Lower leg skin (tissue), 4 donors: ENCODE results near the gene BANP. TPM values are rescaled to one million over a fixed set of nuclear protein-coding genes. Genes with fewer than 3 reads are reported as not detected.

Experiments used
- DNase-seq, 2 donors: peaks; one replicate each; pipeline ENCODE4 v3.0.0-alpha.2; 2019; ENCODE audit warnings: low spot score in 2 of 2
- H3K4me3 ChIP-seq: fragments of 200-600 bp; sonication (generic); 2 replicates; pipeline ENCODE4 v1.5.1; 2017; ENCODE audit warnings: mild to moderate bottlenecking, low read depth; ENCODE audit not compliant: poor library complexity, severe bottlenecking
- CTCF ChIP-seq, 3 donors: fragments of 450-650 bp; IDR thresholded peaks; one replicate each; pipeline ENCODE4 v1.5.1; 2016; ENCODE audit warnings: antibody characterized with exemption in 3 of 3, mild to moderate bottlenecking in 3 of 3, moderate library complexity in 2 of 3
- POLR2A ChIP-seq, 2 donors: fragments of 450-650 bp; IDR thresholded peaks; one replicate each; pipeline ENCODE4 v1.6.1; 2016 to 2017; ENCODE audit warnings: antibody characterized with exemption in 2 of 2, mild to moderate bottlenecking in 1 of 2, moderate library complexity in 1 of 2
- WGBS, 2 donors: methylation state at CpG; one replicate each; pipeline ENCODE4 v1.1.5; 2018; 5-methylcytosine and 5-hydroxymethylcytosine counted together
- intact Hi-C: fragments of 100-400 bp; cut with DNase I; formaldehyde crosslinking; loops from one replicate; pipeline ENCODE4 v1.15.0; 2023; ENCODE audit warnings: low total_unique reads
- total RNA-seq, 4 donors: library from RNA; depleted of rRNA; stranded (reverse); fragments of >200 nt; gene quantifications; one replicate each; pipeline ENCODE4 v1.1.0, GENCODE V29; 2016

The BANP gene
- total RNA-seq, 4 donors from 2014 or later: 21.6 to 28.7 (median 24.5) TPM

GRCh38 chr16:88070341-88070740 is 119.1 kb downstream of the BANP start:
- intact Hi-C loops: no loop called here
- WGBS, 2 donors: 80 to 82% methylated on average over 12 of the region's 12 CpGs
- DNase-seq: no peak
- TF ChIP-seq POLR2A (IDR thresholded peaks at IDR 0.05): no peak
- no peak for TF ChIP-seq CTCF (IDR thresholded peaks at IDR 0.05)
- no peak overlapping the region for H3K4me3 ChIP-seq

- 95 to 98% methylated on average over 15 to 22 of the region's 23 CpGs for WGBS, 2 donors
- intact Hi-C loops: no loop called here
- H3K4me3 ChIP-seq: no peak overlapping the region
- TF ChIP-seq CTCF (IDR thresholded peaks at IDR 0.05) (no peak), POLR2A (IDR thresholded peaks at IDR 0.05) (no peak)
- DNase-seq: no peak
Observed at GRCh38 chr16:88070989-88071625, 119.9 kb downstream of the BANP start.

- intact Hi-C loops: no loop called here
- WGBS, 2 donors: 94% methylated on average over 16 to 30 of the region's 33 CpGs
- DNase-seq: no peak
- H3K4me3 ChIP-seq: no peak overlapping the region
- TF ChIP-seq POLR2A (IDR thresholded peaks at IDR 0.05): no peak
- TF ChIP-seq CTCF (IDR thresholded peaks at IDR 0.05): no peak
Observed at GRCh38 chr16:88071908-88072307, 120.7 kb downstream of the BANP start.

- DNase-seq: no peak
- no peak for TF ChIP-seq CTCF (IDR thresholded peaks at IDR 0.05)
- intact Hi-C loops: no loop called here
- H3K4me3 ChIP-seq: no peak overlapping the region
- 89 to 93% methylated on average over 20 to 23 of the region's 23 CpGs for WGBS, 2 donors
Observed at GRCh38 chr16:88072571-88073001, 121.4 kb downstream of the BANP start.

GRCh38 chr16:88073201-88073721 is 122.0 kb downstream of the BANP start:
- TF ChIP-seq CTCF (IDR thresholded peaks at IDR 0.05) (no peak), POLR2A (IDR thresholded peaks at IDR 0.05) (no peak)
- H3K4me3 ChIP-seq: no peak overlapping the region
- no peak for DNase-seq
- intact Hi-C loops: no loop called here
- WGBS, 2 donors: 87 to 90% methylated on average over 32 to 33 of the region's 36 CpGs

GRCh38 chr16:88074041-88074440 is 122.8 kb downstream of the BANP start:
- H3K4me3 ChIP-seq: no peak overlapping the region
- 97 to 98% methylated on average over 6 of the region's 6 CpGs for WGBS, 2 donors
- TF ChIP-seq POLR2A (IDR thresholded peaks at IDR 0.05) (no peak), CTCF (IDR thresholded peaks at IDR 0.05) (no peak)
- intact Hi-C loops: no loop called here
- no peak for DNase-seq
